ENCODE results near the gene CCDC80.

CCDC80 gene

DNA sequence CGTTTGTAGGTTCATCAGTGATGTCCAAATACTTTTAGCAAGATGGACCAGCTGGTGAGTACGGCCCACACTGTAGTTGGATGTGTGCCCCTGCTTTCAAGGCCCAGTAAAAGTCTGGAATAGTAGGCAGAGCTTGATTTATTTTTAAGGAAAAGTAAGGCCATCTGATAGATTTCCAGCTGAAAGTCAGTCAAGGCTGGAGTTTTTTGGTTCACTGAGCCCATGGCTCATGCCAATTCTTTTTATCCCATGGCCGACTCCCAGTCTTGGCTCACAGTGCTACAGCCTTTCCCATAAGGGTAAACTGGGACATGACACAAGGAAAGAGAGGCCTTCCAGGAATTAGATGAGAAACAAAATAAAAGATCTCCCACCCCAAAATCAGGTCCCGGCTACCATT lies 13.5 kb downstream of the CCDC80 start:
- no peaks in the 10 kb centered on the region for H3K27me3 ChIP-seq (ENCODE audit: insufficient read depth, poor library complexity, severe bottlenecking)
- DNase-seq (ENCODE audit: low read depth in 1 of 2, low spot score in 1 of 2): no peak
- H3K4me3 ChIP-seq (replicated peaks; ENCODE audit: insufficient read depth, low read length): no peak overlapping the region
- H3K27ac ChIP-seq (replicated peaks): no peak overlapping the region
- TF ChIP-seq POLR2AphosphoS5 (IDR thresholded peaks at IDR 0.05; ENCODE audit: low read depth): no peak
- TF ChIP-seq, protein P1, sequence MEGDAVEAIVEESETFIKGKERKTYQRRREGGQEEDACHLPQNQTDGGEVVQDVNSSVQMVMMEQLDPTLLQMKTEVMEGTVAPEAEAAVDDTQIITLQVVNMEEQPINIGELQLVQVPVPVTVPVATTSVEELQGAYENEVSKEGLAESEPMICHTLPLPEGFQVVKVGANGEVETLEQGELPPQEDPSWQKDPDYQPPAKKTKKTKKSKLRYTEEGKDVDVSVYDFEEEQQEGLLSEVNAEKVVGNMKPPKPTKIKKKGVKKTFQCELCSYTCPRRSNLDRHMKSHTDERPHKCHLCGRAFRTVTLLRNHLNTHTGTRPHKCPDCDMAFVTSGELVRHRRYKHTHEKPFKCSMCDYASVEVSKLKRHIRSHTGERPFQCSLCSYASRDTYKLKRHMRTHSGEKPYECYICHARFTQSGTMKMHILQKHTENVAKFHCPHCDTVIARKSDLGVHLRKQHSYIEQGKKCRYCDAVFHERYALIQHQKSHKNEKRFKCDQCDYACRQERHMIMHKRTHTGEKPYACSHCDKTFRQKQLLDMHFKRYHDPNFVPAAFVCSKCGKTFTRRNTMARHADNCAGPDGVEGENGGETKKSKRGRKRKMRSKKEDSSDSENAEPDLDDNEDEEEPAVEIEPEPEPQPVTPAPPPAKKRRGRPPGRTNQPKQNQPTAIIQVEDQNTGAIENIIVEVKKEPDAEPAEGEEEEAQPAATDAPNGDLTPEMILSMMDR (IDR thresholded peaks at IDR 0.05; ENCODE audit: insufficient read depth, low read length): no peak
- TF ChIP-seq, protein P2, sequence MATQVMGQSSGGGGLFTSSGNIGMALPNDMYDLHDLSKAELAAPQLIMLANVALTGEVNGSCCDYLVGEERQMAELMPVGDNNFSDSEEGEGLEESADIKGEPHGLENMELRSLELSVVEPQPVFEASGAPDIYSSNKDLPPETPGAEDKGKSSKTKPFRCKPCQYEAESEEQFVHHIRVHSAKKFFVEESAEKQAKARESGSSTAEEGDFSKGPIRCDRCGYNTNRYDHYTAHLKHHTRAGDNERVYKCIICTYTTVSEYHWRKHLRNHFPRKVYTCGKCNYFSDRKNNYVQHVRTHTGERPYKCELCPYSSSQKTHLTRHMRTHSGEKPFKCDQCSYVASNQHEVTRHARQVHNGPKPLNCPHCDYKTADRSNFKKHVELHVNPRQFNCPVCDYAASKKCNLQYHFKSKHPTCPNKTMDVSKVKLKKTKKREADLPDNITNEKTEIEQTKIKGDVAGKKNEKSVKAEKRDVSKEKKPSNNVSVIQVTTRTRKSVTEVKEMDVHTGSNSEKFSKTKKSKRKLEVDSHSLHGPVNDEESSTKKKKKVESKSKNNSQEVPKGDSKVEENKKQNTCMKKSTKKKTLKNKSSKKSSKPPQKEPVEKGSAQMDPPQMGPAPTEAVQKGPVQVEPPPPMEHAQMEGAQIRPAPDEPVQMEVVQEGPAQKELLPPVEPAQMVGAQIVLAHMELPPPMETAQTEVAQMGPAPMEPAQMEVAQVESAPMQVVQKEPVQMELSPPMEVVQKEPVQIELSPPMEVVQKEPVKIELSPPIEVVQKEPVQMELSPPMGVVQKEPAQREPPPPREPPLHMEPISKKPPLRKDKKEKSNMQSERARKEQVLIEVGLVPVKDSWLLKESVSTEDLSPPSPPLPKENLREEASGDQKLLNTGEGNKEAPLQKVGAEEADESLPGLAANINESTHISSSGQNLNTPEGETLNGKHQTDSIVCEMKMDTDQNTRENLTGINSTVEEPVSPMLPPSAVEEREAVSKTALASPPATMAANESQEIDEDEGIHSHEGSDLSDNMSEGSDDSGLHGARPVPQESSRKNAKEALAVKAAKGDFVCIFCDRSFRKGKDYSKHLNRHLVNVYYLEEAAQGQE (IDR thresholded peaks at IDR 0.05; ENCODE audit: insufficient replicate concordance, low read depth): no peak

DNA sequence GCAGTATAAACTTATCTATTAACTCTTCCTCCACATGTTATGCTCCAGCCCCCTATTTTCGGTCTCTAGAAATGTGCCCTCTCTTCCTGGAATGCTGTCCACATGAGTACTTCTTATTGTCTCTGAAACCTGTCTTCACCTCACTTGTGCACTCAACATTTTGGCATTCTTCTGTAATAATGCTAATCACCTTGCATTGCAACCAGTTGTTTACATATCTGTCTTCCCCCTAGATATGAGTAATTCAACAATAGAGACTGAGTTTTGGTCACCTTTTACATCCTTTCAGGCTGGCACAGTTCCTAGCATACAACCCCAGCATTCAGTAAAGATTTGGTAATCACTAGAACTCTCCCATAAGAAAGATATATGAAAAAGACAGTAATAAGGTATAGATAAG lies 17.2 kb downstream of the CCDC80 start:
- Histone ChIP-seq H3K4me3 (replicated peaks; ENCODE audit: insufficient read depth, low read length) (no peak overlapping the region), H3K27me3 (ENCODE audit: insufficient read depth, poor library complexity, severe bottlenecking) (no peaks in the 10 kb centered on the region), H3K27ac (replicated peaks) (no peak overlapping the region)
- TF ChIP-seq POLR2AphosphoS5 (IDR thresholded peaks at IDR 0.05; ENCODE audit: low read depth): no peak
- TF ChIP-seq, protein P1 (IDR thresholded peaks at IDR 0.05; ENCODE audit: insufficient read depth, low read length): no peak
- TF ChIP-seq SPI1 (IDR thresholded peaks at IDR 0.05; ENCODE audit: borderline replicate concordance, low read depth): no peak
- no peak for TF ChIP-seq GABPA (IDR thresholded peaks at IDR 0.05; ENCODE audit: low read depth)
- TF ChIP-seq, protein P2 (IDR thresholded peaks at IDR 0.05; ENCODE audit: insufficient replicate concordance, low read depth): no peak
- no peak for DNase-seq (ENCODE audit: low read depth in 1 of 2, low spot score in 1 of 2)

- no peak overlapping the region for H3K27ac ChIP-seq (replicated peaks)
- TF ChIP-seq, protein P1 (IDR thresholded peaks at IDR 0.05; ENCODE audit: insufficient read depth, low read length): no peak
- TF ChIP-seq POLR2AphosphoS5 (IDR thresholded peaks at IDR 0.05; ENCODE audit: low read depth) (no peak), SPI1 (IDR thresholded peaks at IDR 0.05; ENCODE audit: borderline replicate concordance, low read depth) (no peak), GABPA (IDR thresholded peaks at IDR 0.05; ENCODE audit: low read depth) (no peak)
- TF ChIP-seq, protein P2 (IDR thresholded peaks at IDR 0.05; ENCODE audit: insufficient replicate concordance, low read depth): no peak
- no peaks in the 10 kb centered on the region for H3K27me3 ChIP-seq (ENCODE audit: insufficient read depth, poor library complexity, severe bottlenecking)
- no peak for DNase-seq (ENCODE audit: low read depth in 1 of 2, low spot score in 1 of 2)
- H3K4me3 ChIP-seq (replicated peaks; ENCODE audit: insufficient read depth, low read length): no peak overlapping the region
Measured at GRCh38 chr3:112623213-112623612, 17.7 kb downstream of the CCDC80 start.

Measured in HL-60 (cell line).